Type B pancreatic cell (in vitro differentiated cells): ENCODE results near the gene ZMIZ2. TPM values are rescaled to one million over a fixed set of nuclear protein-coding genes. Genes with fewer than 3 reads are reported as not detected.
A peak's percentile ranks its signal among the peaks of the same experiment; 100 is the strongest.

Experiments used
- DNase-seq: peaks from one replicate; pipeline ENCODE4 v3.0.0; 2021; ENCODE audit warnings: mixed read lengths; ENCODE audit not compliant: unreplicated experiment; ENCODE audit errors: extremely low spot score
- H3K27ac Mint-ChIP-seq: 2 replicates; pipeline ENCODE4 v1.8.0; 2021; ENCODE audit warnings: mild to moderate bottlenecking, mixed read lengths
- H3K27me3 Mint-ChIP-seq: 2 replicates; pipeline ENCODE4 v1.8.0; 2021; ENCODE audit warnings: mixed read lengths
- H3K36me3 Mint-ChIP-seq: 2 replicates; pipeline ENCODE4 v1.8.0; 2021; ENCODE audit warnings: mixed read lengths
- H3K4me1 Mint-ChIP-seq: one replicate; pipeline ENCODE4 v1.8.0; 2021; ENCODE audit warnings: mixed read lengths; ENCODE audit not compliant: unreplicated experiment
- H3K4me3 Mint-ChIP-seq: 2 replicates; pipeline ENCODE4 v1.8.0; 2021; ENCODE audit warnings: mild to moderate bottlenecking, mixed read lengths
- H3K9me3 Mint-ChIP-seq: 2 replicates; pipeline ENCODE4 v1.8.0; 2021; ENCODE audit warnings: mixed read lengths
- total RNA-seq: library from RNA; stranded (reverse); gene quantifications from 2 replicates; pipeline ENCODE4 v1.2.1, GENCODE V29; 2021; ENCODE audit warnings: low replicate concordance
- TF ChIP-seq, protein P1 (sequence below): fragments of 200-600 bp; sonication (generic); conservative IDR thresholded peaks from 2 replicates; pipeline ENCODE4 v1.5.0; 2021; ENCODE audit warnings: antibody characterized with exemption, mild to moderate bottlenecking

ZMIZ2 gene
- total RNA-seq, 1 donor from 2014 or later = 112 TPM

DNA sequence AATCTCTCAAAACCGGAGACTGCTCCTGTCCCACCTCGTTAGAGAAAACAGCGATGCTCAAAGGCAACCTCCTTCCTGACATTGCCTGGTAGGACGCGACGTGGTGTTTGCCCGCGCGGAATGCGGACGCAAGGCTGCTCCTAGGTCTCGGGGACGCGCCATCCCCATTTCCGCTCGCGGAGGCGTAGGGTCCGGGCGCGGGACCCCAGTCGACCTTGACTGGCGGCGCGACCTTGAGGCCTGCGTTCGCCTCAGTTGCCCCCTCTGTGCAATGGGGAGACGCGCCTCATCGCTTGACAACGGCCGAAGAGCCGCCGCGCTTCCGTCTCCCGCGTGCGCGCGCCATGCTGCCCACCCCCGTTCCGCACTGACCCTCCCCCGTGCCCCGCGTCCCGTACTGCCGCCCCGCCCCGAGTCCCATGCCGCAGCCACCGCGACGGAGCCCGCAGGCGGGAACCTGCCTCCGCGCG is 47.4 kb downstream of the ZMIZ2 start:
- Mint-ChIP-seq H3K4me1 (peaks cover 23% of the 10 kb centered on the region), H3K27ac (peak overlapping the region; percentile 98), H3K27me3 (no peaks in the 10 kb centered on the region), H3K4me3 (peak overlapping the region; percentile 99), H3K9me3 (no peaks in the 10 kb centered on the region), H3K36me3 (peaks cover 28% of the 10 kb centered on the region)
- TF ChIP-seq, protein P1, sequence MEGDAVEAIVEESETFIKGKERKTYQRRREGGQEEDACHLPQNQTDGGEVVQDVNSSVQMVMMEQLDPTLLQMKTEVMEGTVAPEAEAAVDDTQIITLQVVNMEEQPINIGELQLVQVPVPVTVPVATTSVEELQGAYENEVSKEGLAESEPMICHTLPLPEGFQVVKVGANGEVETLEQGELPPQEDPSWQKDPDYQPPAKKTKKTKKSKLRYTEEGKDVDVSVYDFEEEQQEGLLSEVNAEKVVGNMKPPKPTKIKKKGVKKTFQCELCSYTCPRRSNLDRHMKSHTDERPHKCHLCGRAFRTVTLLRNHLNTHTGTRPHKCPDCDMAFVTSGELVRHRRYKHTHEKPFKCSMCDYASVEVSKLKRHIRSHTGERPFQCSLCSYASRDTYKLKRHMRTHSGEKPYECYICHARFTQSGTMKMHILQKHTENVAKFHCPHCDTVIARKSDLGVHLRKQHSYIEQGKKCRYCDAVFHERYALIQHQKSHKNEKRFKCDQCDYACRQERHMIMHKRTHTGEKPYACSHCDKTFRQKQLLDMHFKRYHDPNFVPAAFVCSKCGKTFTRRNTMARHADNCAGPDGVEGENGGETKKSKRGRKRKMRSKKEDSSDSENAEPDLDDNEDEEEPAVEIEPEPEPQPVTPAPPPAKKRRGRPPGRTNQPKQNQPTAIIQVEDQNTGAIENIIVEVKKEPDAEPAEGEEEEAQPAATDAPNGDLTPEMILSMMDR = no peak
- no peak for DNase-seq

- Mint-ChIP-seq H3K4me3 (peak within 1 kb of the TSS; percentile 99), H3K36me3 (peaks cover 35% of the 10 kb centered on the region), H3K9me3 (no peaks in the 10 kb centered on the region), H3K27me3 (no peaks in the 10 kb centered on the region), H3K27ac (peak within 1 kb of the TSS; percentile 99), H3K4me1 (peaks cover 23% of the 10 kb centered on the region)
- DNase-seq = peak; percentile 99
- TF ChIP-seq, protein P1 = no peak
Measured at GRCh38 chr7:44796504-44797328, 48.1 kb downstream of the ZMIZ2 start, which contains the start of gene PPIA. Gene PPIA (plus strand): TSS chr7:44796681. CDS start chr7:44796725, 44 bp downstream.

GRCh38 chr7:44797329-44798258 is 48.9 kb downstream of the ZMIZ2 start:
- Mint-ChIP-seq H3K4me3 (peak overlapping the region; percentile 99), H3K9me3 (no peaks in the 10 kb centered on the region), H3K27me3 (no peaks in the 10 kb centered on the region), H3K27ac (peak overlapping the region; percentile 99), H3K36me3 (peaks cover 37% of the 10 kb centered on the region), H3K4me1 (peaks cover 23% of the 10 kb centered on the region)
- DNase-seq = peak; percentile 87
- TF ChIP-seq, protein P1 = peak; percentile 54

- peak overlapping the region; percentile 99 for H3K4me3 Mint-ChIP-seq
- H3K27ac Mint-ChIP-seq = peak overlapping the region; percentile 99
- TF ChIP-seq, protein P1 = no peak
- no peaks in the 10 kb centered on the region for H3K9me3 Mint-ChIP-seq
- no peak for DNase-seq
- H3K36me3 Mint-ChIP-seq = peaks cover 42% of the 10 kb centered on the region
- peaks cover 21% of the 10 kb centered on the region for H3K4me1 Mint-ChIP-seq
- H3K27me3 Mint-ChIP-seq = no peaks in the 10 kb centered on the region
Measured at GRCh38 chr7:44798649-44799305, 50.1 kb downstream of the ZMIZ2 start.

GRCh38 chr7:44799939-44800338 is 51.3 kb downstream of the ZMIZ2 start:
- Mint-ChIP-seq H3K9me3 (no peaks in the 10 kb centered on the region), H3K27me3 (no peaks in the 10 kb centered on the region), H3K36me3 (peaks cover 42% of the 10 kb centered on the region), H3K4me1 (peaks cover 18% of the 10 kb centered on the region), H3K27ac (peak overlapping the region; percentile 48), H3K4me3 (peak overlapping the region; percentile 13)
- TF ChIP-seq, protein P1 = no peak
- no peak for DNase-seq
